ENCODE measurements around the gene CORT.
"Not testable (repeated sequence)": the region's sequence is repeated elsewhere in the genome, so short reads cannot be mapped to it uniquely, and the experiment has no call there.

CORT gene, protein sequence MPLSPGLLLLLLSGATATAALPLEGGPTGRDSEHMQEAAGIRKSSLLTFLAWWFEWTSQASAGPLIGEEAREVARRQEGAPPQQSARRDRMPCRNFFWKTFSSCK

DNA sequence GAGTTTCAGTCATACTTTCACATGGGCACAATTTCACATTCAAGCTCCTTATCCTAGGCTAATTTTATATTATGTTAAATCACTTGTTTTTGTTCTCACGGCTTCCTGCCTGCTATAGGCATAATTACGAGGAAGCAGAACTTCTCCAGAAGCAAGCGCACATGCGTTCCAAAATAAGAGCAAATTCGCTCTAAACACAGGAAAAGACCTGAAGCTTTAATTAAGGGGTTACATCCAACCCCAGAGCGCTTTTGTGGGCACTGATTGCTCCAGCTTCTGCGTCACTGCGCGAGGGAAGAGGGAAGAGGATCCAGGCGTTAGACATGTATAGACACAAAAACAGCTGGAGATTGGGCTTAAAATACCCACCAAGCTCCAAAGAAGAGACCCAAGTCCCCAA lies at the start of gene CORT:
Gene CORT, plus strand, starts transcription at position 281 of the 400 bp plus-strand sequence. CDS start 193 bp downstream, outside the sequence.
- H3K27me3 Mint-ChIP-seq, result no peaks in the 10 kb centered on the region
- no peak for DNase-seq
- H3K27ac Mint-ChIP-seq, result no peak within 1 kb of the TSS
- H3K4me1 Mint-ChIP-seq (ENCODE audit: low read depth), result peaks cover 3% of the 10 kb centered on the region
- no peaks in the 10 kb centered on the region for H3K9me3 Mint-ChIP-seq
- peaks cover 16% of the 10 kb centered on the region for H3K36me3 Mint-ChIP-seq (ENCODE audit: low read depth)
- no peak within 1 kb of the TSS for H3K4me3 Mint-ChIP-seq

DNA sequence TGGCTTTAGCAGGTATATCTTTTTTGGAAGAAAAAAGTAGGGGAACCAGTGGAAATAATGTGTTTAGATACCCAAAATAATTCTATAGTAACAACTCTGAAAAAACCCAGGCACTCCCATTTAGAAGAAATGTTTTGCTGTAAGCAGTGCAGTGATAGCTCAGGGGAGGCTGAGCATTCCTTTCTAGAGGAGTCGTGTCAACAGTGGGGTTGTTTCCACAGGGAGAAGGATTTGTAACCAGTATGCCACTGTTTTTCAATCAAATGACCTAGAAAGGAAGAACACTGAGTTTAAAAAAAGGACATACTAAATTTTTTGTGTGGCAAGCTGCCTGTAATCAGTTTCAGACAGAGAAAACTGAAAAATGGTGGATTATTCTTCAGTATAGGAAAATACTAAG lies 48.5 kb upstream of the CORT start:
- H3K4me3 Mint-ChIP-seq, result peak overlapping the region; percentile 12
- no peaks in the 10 kb centered on the region for H3K9me3 Mint-ChIP-seq
- no peak overlapping the region for H3K27ac Mint-ChIP-seq
- peaks cover 45% of the 10 kb centered on the region for H3K4me1 Mint-ChIP-seq (ENCODE audit: low read depth)
- peaks cover 64% of the 10 kb centered on the region for H3K36me3 Mint-ChIP-seq (ENCODE audit: low read depth)
- no peak for DNase-seq
- H3K27me3 Mint-ChIP-seq, result no peaks in the 10 kb centered on the region

DNA sequence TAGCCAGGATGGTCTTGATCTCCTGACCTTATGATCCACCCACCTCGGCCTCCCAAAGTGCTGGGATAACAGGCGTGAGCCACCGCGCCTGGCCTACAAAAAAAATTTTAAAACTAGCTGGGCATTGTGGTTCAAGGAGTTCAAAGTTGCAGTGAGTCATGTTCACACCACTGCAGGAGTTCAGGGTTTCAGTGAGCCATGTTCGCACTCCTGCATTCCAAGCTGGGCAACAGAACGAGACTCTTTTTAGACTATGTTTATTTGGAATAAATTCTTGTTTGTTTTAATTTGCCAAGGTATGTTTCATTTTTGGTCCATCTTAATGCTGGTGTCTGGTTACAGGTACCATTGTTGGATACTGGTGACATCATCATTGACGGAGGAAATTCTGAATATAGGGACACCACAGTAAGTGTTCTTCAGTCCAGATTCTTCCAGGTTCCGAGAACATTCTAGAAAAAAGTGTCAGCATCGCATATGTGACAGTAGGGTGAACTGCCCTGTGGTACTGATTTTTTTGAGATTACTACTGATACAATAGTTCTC lies 47.0 kb upstream of the CORT start:
- peaks cover 80% of the 10 kb centered on the region for H3K36me3 Mint-ChIP-seq (ENCODE audit: low read depth)

DNA sequence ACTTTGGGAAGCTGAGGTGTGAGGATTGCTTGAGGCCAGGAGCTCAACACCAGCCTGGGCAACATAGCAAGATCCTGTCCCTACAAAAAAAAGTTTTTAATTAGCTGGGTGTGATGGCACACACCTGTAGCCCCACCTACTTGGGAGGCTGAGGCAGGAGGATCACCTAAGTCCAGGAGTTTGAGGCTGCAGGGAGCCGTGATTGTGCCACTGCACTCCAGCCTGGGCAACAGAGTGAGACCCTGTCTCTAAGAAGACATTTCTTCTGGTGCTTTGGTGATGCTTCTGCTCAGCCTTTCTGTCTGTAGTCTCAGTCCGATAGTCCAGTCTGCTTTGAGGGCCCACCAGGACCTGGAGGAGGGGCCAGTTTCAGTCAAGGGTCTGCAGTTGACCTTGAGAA lies 42.6 kb upstream of the CORT start:
- no peaks in the 10 kb centered on the region for H3K9me3 Mint-ChIP-seq
- no peak overlapping the region for H3K4me3 Mint-ChIP-seq
- DNase-seq, result no peak
- H3K4me1 Mint-ChIP-seq (ENCODE audit: low read depth), result peaks cover 14% of the 10 kb centered on the region
- peaks cover 91% of the 10 kb centered on the region for H3K36me3 Mint-ChIP-seq (ENCODE audit: low read depth)
- H3K27ac Mint-ChIP-seq, result no peak overlapping the region
- no peaks in the 10 kb centered on the region for H3K27me3 Mint-ChIP-seq

More for the DNA sequence above, 47.0 kb upstream of the CORT start:
- peaks cover 42% of the 10 kb centered on the region for H3K4me1 Mint-ChIP-seq (ENCODE audit: low read depth)
- peak overlapping the region; percentile 58 for H3K27ac Mint-ChIP-seq
- no peak for DNase-seq
- no peaks in the 10 kb centered on the region for H3K27me3 Mint-ChIP-seq
- H3K9me3 Mint-ChIP-seq, result no peaks in the 10 kb centered on the region
- no peak overlapping the region for H3K4me3 Mint-ChIP-seq

DNA sequence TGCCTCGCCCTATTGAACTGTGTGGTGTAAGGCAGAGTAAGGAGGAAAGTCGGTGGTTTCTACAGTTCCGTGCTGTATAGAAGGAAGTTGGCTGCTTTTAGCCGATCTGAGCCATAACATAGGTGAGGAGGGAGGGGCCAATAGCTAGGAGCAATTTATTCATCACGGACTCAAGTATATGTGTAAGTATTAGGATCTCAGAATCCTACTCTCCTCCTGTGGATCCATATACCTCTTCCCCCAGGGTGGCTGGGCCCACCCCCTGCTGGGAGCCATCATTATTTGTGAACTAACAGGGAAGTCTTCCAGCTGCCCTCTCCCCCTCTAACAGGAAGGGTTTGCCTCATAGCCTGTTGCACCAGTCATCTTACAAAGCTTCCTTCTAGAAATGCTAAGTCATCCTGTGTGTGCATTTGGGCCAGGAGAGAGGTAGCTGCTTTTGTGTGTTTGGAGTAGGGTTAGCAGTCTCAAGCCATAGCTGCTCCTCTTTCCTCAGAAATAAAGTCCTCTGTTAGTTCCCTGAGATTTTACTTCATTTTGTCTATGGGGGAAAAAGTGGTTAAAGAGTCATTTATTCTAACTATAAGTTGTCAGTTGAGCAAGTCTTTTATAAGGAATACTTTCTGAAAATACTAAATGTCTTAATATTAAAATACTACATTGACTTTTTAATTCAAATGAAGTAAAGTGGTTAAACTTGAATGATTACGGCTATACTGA lies 34.5 kb upstream of the CORT start:
- Mint-ChIP-seq H3K27me3 (no peaks in the 10 kb centered on the region), H3K36me3 (ENCODE audit: low read depth) (peaks cover 94% of the 10 kb centered on the region), H3K27ac (peak overlapping the region; percentile 93), H3K9me3 (no peaks in the 10 kb centered on the region), H3K4me3 (no peak overlapping the region), H3K4me1 (ENCODE audit: low read depth) (peaks cover 8% of the 10 kb centered on the region)
- DNase-seq, result no peak

DNA sequence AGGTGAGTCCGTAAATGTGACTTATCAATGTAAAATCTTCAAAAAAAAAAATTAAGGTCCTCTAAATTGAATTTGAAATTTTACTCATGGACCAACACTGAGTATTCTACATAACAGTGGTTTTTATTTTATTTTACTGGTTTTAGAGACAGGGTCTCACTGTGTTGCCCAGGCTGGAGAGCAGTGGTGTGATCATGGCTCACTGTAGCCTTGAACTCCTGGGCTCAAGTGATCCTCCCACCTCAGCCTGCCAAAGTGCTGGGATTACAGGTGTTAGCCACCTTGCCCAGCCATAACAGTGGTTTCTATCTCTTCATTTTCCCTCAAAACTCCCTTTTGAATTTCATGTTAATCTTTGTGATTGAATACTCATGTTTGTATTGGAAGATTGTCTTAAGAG lies 33.9 kb upstream of the CORT start:
- Mint-ChIP-seq H3K27ac (peak overlapping the region; percentile 78), H3K36me3 (ENCODE audit: low read depth) (peaks cover 96% of the 10 kb centered on the region)
- H3K4me3 Mint-ChIP-seq; H3K9me3 Mint-ChIP-seq; DNase-seq; H3K27me3 Mint-ChIP-seq; H3K4me1 Mint-ChIP-seq (ENCODE audit: low read depth): not testable (repeated sequence)

DNA sequence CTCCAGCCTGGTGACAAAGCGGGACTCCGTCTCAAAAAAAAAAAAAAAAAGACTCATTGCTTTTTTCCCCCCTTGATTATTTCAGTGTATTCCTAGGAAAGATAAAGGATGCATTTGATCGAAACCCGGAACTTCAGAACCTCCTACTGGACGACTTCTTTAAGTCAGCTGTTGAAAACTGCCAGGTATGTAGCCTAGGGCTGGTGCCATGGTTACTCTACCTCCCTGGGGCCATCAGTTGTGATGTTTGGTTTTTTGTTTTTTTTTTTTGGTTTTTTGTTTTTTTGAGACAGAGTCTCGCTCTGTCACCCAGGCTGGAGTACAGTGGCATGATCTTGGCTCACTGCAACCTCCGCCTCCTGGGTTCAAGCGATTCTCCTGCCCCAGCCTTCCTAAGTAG lies 31.1 kb upstream of the CORT start:
- H3K27ac Mint-ChIP-seq; H3K4me3 Mint-ChIP-seq; H3K27me3 Mint-ChIP-seq; H3K4me1 Mint-ChIP-seq (ENCODE audit: low read depth); H3K9me3 Mint-ChIP-seq; DNase-seq: not testable (repeated sequence)
- peaks cover 84% of the 10 kb centered on the region for H3K36me3 Mint-ChIP-seq (ENCODE audit: low read depth)

DNA sequence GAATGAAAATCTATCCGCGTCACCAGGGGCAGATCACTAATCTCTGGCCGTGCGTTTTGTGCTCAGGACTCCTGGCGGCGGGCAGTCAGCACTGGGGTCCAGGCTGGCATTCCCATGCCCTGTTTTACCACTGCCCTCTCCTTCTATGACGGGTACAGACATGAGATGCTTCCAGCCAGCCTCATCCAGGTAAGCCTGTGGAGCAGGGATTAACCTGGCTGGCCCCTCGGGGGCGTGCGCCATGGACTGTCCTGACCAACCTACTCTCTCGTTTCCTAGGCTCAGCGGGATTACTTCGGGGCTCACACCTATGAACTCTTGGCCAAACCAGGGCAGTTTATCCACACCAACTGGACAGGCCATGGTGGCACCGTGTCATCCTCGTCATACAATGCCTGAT lies 30.5 kb upstream of the CORT start:
- Mint-ChIP-seq H3K27me3 (no peaks in the 10 kb centered on the region), H3K4me3 (no peak overlapping the region), H3K36me3 (ENCODE audit: low read depth) (peaks cover 78% of the 10 kb centered on the region), H3K9me3 (no peaks in the 10 kb centered on the region), H3K27ac (no peak overlapping the region), H3K4me1 (ENCODE audit: low read depth) (peaks cover 8% of the 10 kb centered on the region)
- DNase-seq, result no peak

DNA sequence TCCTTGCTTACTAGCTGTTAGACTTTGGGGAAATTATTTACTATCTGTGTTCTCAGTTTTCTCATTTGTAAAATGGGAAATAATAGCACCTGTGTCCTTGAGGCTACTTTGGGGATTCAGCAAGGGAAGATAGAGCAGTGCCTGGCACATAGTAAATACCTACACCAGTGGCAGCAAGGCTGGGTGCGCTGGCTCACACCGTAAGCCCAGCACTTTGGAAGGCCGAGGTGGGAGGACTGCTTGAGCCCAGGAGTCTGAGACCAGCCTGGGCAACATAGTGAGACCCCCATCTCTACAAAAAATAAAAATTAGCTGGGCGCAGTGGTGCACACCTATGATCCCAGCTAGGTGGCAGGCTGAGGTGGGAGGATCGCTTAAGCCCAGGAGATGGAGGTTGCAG lies 28.2 kb upstream of the CORT start:
- Mint-ChIP-seq H3K9me3 (no peaks in the 10 kb centered on the region), H3K4me3 (no peak overlapping the region), H3K27ac (no peak overlapping the region), H3K27me3 (no peaks in the 10 kb centered on the region), H3K4me1 (ENCODE audit: low read depth) (no peaks in the 10 kb centered on the region), H3K36me3 (ENCODE audit: low read depth) (peaks cover 57% of the 10 kb centered on the region)
- DNase-seq, result no peak

DNA sequence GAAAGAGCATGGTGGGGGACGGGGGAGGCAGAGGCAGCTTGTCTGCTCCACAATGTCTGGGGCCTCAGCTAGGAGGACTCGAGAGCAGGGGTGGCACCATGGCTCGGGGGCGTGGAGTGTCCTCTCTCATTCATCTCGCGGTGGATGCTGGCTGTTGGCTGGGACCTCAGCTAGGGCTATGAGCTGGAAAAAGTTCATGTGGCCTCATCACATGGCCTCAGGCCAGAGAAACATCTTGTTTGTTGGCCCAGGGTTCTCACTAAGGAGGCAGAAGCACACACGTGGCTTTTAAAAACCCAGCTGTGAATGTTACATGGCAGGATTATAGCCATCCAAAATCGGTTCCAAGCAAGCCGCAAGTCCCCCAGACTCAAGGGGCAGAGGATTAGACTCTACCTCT lies 25.8 kb upstream of the CORT start:
- peaks cover 35% of the 10 kb centered on the region for H3K36me3 Mint-ChIP-seq (ENCODE audit: low read depth)

DNA sequence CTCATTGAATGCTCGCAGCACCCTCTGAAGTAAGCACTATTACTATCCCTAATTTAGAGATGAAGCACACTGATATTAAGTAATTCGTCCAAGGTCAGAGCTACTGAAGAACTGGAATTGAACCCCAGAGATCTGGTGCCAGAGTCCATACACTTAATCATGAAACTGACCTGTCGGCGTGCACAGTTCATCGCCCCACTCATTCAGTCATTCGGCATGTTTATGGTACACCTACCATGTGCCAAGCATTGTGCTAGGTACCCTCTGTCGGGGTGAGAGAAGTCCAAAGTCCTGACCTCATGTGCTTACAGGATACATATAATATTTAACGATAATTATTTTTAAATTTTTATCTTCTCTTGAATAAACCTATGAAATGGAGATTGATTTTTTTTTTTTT lies 25.2 kb upstream of the CORT start:
- Mint-ChIP-seq H3K36me3 (ENCODE audit: low read depth) (peaks cover 29% of the 10 kb centered on the region), H3K4me1 (ENCODE audit: low read depth) (peaks cover 10% of the 10 kb centered on the region), H3K27me3 (no peaks in the 10 kb centered on the region), H3K9me3 (no peaks in the 10 kb centered on the region), H3K4me3 (no peak overlapping the region), H3K27ac (no peak overlapping the region)
- DNase-seq, result no peak

More for the DNA sequence above, 25.8 kb upstream of the CORT start:
- Mint-ChIP-seq H3K9me3 (no peaks in the 10 kb centered on the region), H3K4me1 (ENCODE audit: low read depth) (peaks cover 7% of the 10 kb centered on the region), H3K4me3 (no peak overlapping the region), H3K27ac (no peak overlapping the region), H3K27me3 (no peaks in the 10 kb centered on the region)
- DNase-seq, result no peak

DNA sequence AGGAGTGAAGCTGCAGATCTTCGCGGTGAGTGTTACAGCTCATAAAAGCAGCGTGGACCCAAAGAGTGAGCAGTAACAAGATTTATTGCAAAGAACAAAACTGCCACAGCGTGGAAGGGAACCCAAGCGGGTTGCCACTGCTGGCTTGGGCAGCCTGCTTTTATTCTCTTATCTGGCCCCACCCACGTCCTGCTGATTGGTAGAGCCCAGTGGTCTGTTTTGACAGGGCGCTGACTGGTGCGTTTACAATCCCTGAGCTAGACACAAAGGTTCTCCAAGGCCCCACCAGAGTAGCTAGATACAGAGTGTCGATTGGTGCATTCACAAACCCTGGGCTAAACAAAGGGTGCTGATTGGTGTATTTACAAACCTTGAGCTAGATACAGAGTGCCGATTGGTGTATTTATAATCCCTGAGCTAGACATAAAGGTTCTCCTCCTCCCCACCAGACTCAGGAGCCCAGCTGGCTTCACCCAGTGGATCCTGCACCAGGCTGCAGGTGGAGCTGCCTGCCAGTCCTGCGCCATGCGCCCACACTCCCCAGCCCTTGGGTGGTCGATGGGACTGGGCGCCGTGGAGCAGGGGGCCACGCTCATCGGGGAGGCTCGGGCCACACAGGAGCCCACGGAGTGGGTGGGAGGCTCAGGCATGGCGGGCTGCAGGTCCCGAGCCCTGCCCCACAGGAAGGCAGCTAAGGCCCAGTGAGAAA lies 23.9 kb upstream of the CORT start:
- H3K27ac Mint-ChIP-seq, result not testable (repeated sequence)

DNA sequence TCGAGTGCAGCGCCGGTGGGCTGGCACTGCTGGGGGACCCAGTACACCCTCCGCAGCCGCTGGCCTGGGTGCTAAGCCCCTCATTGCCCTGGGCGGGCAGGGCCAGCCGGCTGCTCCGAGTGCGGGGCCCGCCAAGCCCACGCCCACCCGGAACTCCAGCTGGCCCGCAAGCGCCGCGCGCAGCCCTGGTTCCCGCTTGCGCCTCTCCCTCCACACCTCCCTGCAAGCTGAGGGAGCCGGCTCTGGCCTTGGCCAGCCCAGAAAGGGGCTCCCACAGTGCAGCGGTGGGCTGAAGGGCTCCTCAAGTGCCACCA lies 23.3 kb upstream of the CORT start:
- H3K9me3 Mint-ChIP-seq, H3K27ac Mint-ChIP-seq, H3K27me3 Mint-ChIP-seq, DNase-seq, H3K4me3 Mint-ChIP-seq: not testable (repeated sequence)
- Mint-ChIP-seq H3K4me1 (ENCODE audit: low read depth) (peaks cover 22% of the 10 kb centered on the region), H3K36me3 (ENCODE audit: low read depth) (peaks cover 20% of the 10 kb centered on the region)

More for the DNA sequence above, 23.9 kb upstream of the CORT start:
- Mint-ChIP-seq H3K36me3 (ENCODE audit: low read depth) (peaks cover 21% of the 10 kb centered on the region), H3K4me1 (ENCODE audit: low read depth) (peaks cover 17% of the 10 kb centered on the region)
- H3K9me3 Mint-ChIP-seq, H3K4me3 Mint-ChIP-seq, H3K27me3 Mint-ChIP-seq, DNase-seq: not testable (repeated sequence)

DNA sequence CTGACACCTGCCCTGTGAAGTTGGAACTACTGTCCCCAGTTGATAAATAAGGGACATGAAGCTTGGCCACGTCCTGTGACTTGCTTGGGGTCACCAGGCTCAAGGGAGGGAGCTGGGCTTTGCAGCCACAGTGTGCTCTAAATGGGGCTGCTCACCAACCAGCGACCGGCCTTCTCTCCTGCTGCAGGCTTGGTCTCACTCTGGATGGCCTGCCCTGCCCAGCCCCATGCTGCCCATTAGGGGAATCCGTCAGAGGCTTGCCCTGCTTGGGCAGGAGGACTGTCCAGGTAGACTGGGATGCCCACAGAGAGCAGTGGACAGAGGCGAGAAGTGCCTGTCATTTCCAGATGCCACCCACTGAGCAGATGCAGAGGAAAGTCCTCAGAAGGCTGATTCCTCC lies 20.8 kb upstream of the CORT start:
- Mint-ChIP-seq H3K27me3 (no peaks in the 10 kb centered on the region), H3K27ac (no peak overlapping the region), H3K4me3 (no peak overlapping the region), H3K9me3 (no peaks in the 10 kb centered on the region), H3K4me1 (ENCODE audit: low read depth) (peaks cover 34% of the 10 kb centered on the region), H3K36me3 (ENCODE audit: low read depth) (peaks cover 15% of the 10 kb centered on the region)
- no peak for DNase-seq

DNA sequence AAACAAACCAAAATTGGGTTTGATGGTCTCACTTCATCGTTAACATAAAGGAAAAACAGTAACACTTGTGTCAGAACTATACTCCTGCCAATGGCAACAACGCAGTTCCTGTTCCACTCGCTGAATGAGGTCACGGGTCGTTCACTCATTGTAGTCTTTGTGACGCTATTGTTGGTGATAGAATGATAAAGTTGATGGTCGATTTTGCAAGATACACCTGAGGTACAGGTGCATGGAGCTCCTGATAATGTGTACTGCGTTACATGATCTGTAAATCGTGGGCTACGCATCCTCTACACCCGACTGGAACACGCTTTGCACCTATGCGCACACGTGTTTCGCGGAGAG lies 20.0 kb upstream of the CORT start:
- Mint-ChIP-seq H3K4me3 (peak overlapping the region; percentile 92), H3K27ac (peak overlapping the region; percentile 98), H3K9me3 (no peaks in the 10 kb centered on the region), H3K4me1 (ENCODE audit: low read depth) (peaks cover 34% of the 10 kb centered on the region), H3K36me3 (ENCODE audit: low read depth) (peaks cover 15% of the 10 kb centered on the region), H3K27me3 (no peaks in the 10 kb centered on the region)
- DNase-seq, result peak; percentile 35
